ENCODE results near the gene EFR3B.

DNA sequence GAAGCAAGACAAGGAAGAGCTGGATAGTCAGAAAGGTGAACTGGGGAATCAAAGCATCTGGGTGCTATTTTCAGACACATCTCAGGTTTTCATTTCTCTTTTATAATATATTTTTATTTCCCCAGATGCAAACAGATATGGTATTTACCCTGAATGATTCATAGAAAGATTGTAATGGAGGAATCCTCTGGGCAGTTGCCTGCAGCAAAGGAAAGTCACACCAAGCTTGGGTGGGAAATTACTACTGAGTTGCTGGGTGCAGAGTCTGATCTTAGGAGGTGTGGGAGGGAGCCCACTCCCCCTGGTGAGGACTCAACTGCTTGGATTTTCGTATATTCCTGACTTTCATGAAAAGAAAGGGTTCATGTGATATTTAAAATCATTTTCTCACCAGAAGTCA lies 2.1 kb downstream of the EFR3B start:
- TF ChIP-seq CTCF (IDR thresholded peaks at IDR 0.05): no peak
- no peak for TF ChIP-seq POLR2A (IDR thresholded peaks at IDR 0.05)
